ENCODE results near the gene TSKU. TPM values are rescaled to one million over a fixed set of nuclear protein-coding genes. Genes with fewer than 3 reads are reported as not detected.

The TSKU gene
- total and polyA plus RNA-seq, 2 experiments from 2014 or later = 11.7 to 31.1 TPM

- no peaks in the 10 kb centered on the region for H3K27me3 ChIP-seq (ENCODE audit: insufficient read depth)
- no peak overlapping the region for H3K4me3 ChIP-seq
- Mint-ChIP-seq H3K4me1 (peaks cover 14% of the 10 kb centered on the region), H3K36me3 (ENCODE audit: low read depth) (peaks cover 17% of the 10 kb centered on the region), H3K27me3 (ENCODE audit: insufficient read depth, low read depth, poor library complexity) (peaks cover 6% of the 10 kb centered on the region), H3K9me3 (peaks cover 35% of the 10 kb centered on the region), H3K4me3 (no peak overlapping the region), H3K27ac (no peak overlapping the region)
- no peaks in the 10 kb centered on the region for H4K20me1 ChIP-seq (replicated peaks; ENCODE audit: insufficient read depth)
- no peaks in the 10 kb centered on the region for H3K9me2 ChIP-seq (ENCODE audit: insufficient read depth)
- ATAC-seq (peak; percentile 39; the same call in 2 of the 3 replicates), DNase-seq (ENCODE audit: low spot score) (peak; percentile 10)
- 0 out of 2 replicates have a peak overlapping the region, but pooled peaks have one; percentile 25 for H3K4me2 ChIP-seq
- H3K4me1 ChIP-seq (ENCODE audit: insufficient read depth) = peaks cover 13% of the 10 kb centered on the region
- no peak overlapping the region for H3K27ac ChIP-seq (ENCODE audit: low read depth)
- no peaks in the 10 kb centered on the region for H3F3A ChIP-seq (replicated peaks; ENCODE audit: low read depth)
- H3K79me2 ChIP-seq (replicated peaks; ENCODE audit: insufficient read depth) = no peaks in the 10 kb centered on the region
- TF ChIP-seq EZH2 (IDR thresholded peaks at IDR 0.05; ENCODE audit: low read depth, unreplicated experiment) (no peak), EZH2phosphoT487 (IDR thresholded peaks at IDR 0.05; ENCODE audit: unreplicated experiment) (no peak), NANOG (IDR thresholded peaks at IDR 0.05; ENCODE audit: borderline replicate concordance) (no peak), ZNF462 (CRISPR knock-in tag; IDR thresholded peaks at IDR 0.05) (no peak), ZNF331 (CRISPR knock-in tag; IDR thresholded peaks at IDR 0.05; ENCODE audit: low read depth) (no peak), JUNB (IDR thresholded peaks at IDR 0.05; ENCODE audit: unreplicated experiment) (no peak), CREB1 (CRISPR knock-in tag; IDR thresholded peaks at IDR 0.05; ENCODE audit: low read depth) (no peak), REST (IDR thresholded peaks at IDR 0.05; ENCODE audit: unreplicated experiment) (no peak), ZNF114 (CRISPR knock-in tag; IDR thresholded peaks at IDR 0.05) (no peak), POLR2AphosphoS5 (IDR thresholded peaks at IDR 0.05; ENCODE audit: low read depth) (no peak), STAT1 (IDR thresholded peaks at IDR 0.05; ENCODE audit: unreplicated experiment) (no peak), ETS1 (IDR thresholded peaks at IDR 0.05) (no peak)
- TF ChIP-seq, protein P1, sequence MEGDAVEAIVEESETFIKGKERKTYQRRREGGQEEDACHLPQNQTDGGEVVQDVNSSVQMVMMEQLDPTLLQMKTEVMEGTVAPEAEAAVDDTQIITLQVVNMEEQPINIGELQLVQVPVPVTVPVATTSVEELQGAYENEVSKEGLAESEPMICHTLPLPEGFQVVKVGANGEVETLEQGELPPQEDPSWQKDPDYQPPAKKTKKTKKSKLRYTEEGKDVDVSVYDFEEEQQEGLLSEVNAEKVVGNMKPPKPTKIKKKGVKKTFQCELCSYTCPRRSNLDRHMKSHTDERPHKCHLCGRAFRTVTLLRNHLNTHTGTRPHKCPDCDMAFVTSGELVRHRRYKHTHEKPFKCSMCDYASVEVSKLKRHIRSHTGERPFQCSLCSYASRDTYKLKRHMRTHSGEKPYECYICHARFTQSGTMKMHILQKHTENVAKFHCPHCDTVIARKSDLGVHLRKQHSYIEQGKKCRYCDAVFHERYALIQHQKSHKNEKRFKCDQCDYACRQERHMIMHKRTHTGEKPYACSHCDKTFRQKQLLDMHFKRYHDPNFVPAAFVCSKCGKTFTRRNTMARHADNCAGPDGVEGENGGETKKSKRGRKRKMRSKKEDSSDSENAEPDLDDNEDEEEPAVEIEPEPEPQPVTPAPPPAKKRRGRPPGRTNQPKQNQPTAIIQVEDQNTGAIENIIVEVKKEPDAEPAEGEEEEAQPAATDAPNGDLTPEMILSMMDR (conservative IDR thresholded peaks at IDR 0.05; ENCODE audit: low read depth in 2 of 2) = no peak
- peak overlapping the region; percentile 72; the same call in 1 of the 2 replicates for H2AFZ ChIP-seq
- H3K36me3 ChIP-seq (ENCODE audit: insufficient read depth) = no peaks in the 10 kb centered on the region
These were observed 41.2 kb downstream of the TSKU start for GRCh38 chr11:76824083-76824939.

Data from GM23338 (cell line).